ENCODE measurements around the gene WDR43. TPM values are rescaled to one million over a fixed set of nuclear protein-coding genes. Genes with fewer than 3 reads are reported as not detected.

The WDR43 gene
- total and polyA plus RNA-seq, 5 donors, result 5.4 to 34.9 (median 18.9) TPM

GRCh38 chr2:28909655-28910353 lies 15.3 kb downstream of the WDR43 start:
- H3K27me3 ChIP-seq (ENCODE audit: control insufficient read depth, insufficient read depth), result no peaks in the 10 kb centered on the region
- no peak overlapping the region for H3K4me3 ChIP-seq (ENCODE audit: low read length)
- DNase-seq (no peak), ATAC-seq (no peak)
- 87% methylated on average over 6 of the region's 6 CpGs for WGBS
- intact Hi-C loops (cut with DNase I), result no loop called here
- no peaks in the 10 kb centered on the region for H3K9me3 ChIP-seq (ENCODE audit: control insufficient read depth, low read length)
- H3K4me1 ChIP-seq (ENCODE audit: control insufficient read depth, insufficient read depth, low read length), result no peaks in the 10 kb centered on the region
- no peak overlapping the region for H3K27ac ChIP-seq (ENCODE audit: low read length)

- H3K4me1 ChIP-seq (ENCODE audit: control insufficient read depth, insufficient read depth, low read length), result no peaks in the 10 kb centered on the region
- H3K27ac ChIP-seq (ENCODE audit: low read length), result no peak overlapping the region
- 82% methylated on average over 1 of the region's 1 CpG for WGBS
- no peaks in the 10 kb centered on the region for H3K9me3 ChIP-seq (ENCODE audit: control insufficient read depth, low read length)
- DNase-seq, result no peak
- no peak for ATAC-seq
- intact Hi-C loops (cut with DNase I), result no loop called here
- no peak overlapping the region for H3K4me3 ChIP-seq (ENCODE audit: low read length)
- no peaks in the 10 kb centered on the region for H3K27me3 ChIP-seq (ENCODE audit: control insufficient read depth, insufficient read depth)
Observed at GRCh38 chr2:28915939-28916338, 21.5 kb downstream of the WDR43 start.

GRCh38 chr2:28926847-28927246 lies 32.4 kb downstream of the WDR43 start:
- Histone ChIP-seq H3K4me3 (ENCODE audit: low read length) (no peak overlapping the region), H3K4me1 (ENCODE audit: control insufficient read depth, insufficient read depth, low read length) (no peaks in the 10 kb centered on the region), H3K27ac (ENCODE audit: low read length) (no peak overlapping the region), H3K9me3 (ENCODE audit: control insufficient read depth, low read length) (no peaks in the 10 kb centered on the region), H3K27me3 (ENCODE audit: control insufficient read depth, insufficient read depth) (no peaks in the 10 kb centered on the region)
- intact Hi-C loops (cut with DNase I), result no loop called here
- ATAC-seq (no peak), DNase-seq (no peak)
- WGBS, result 78% methylated on average over 4 of the region's 4 CpGs

- 70% methylated on average over 2 of the region's 2 CpGs for WGBS
- intact Hi-C loops (cut with DNase I), result no loop called here
- H3K9me3 ChIP-seq (ENCODE audit: control insufficient read depth, low read length), result no peaks in the 10 kb centered on the region
- ATAC-seq, result no peak
- H3K27me3 ChIP-seq (ENCODE audit: control insufficient read depth, insufficient read depth), result no peaks in the 10 kb centered on the region
- no peak for DNase-seq
- H3K27ac ChIP-seq (ENCODE audit: low read length), result no peak overlapping the region
- H3K4me3 ChIP-seq (ENCODE audit: low read length), result no peak overlapping the region
- H3K4me1 ChIP-seq (ENCODE audit: control insufficient read depth, insufficient read depth, low read length), result no peaks in the 10 kb centered on the region
Observed at GRCh38 chr2:28927469-28927868, 33.0 kb downstream of the WDR43 start.

- DNase-seq (no peak), ATAC-seq (no peak)
- intact Hi-C loops (cut with DNase I), result no loop called here
- H3K27me3 ChIP-seq (ENCODE audit: control insufficient read depth, insufficient read depth), result no peaks in the 10 kb centered on the region
- no peaks in the 10 kb centered on the region for H3K4me1 ChIP-seq (ENCODE audit: control insufficient read depth, insufficient read depth, low read length)
- no peak overlapping the region for H3K4me3 ChIP-seq (ENCODE audit: low read length)
- WGBS, result 88% methylated on average over 1 of the region's 1 CpG
- no peaks in the 10 kb centered on the region for H3K9me3 ChIP-seq (ENCODE audit: control insufficient read depth, low read length)
- H3K27ac ChIP-seq (ENCODE audit: low read length), result no peak overlapping the region
Observed at GRCh38 chr2:28927878-28928277, 33.4 kb downstream of the WDR43 start.

GRCh38 chr2:28929581-28929980 lies 35.1 kb downstream of the WDR43 start:
- DNase-seq, result no peak
- intact Hi-C loops (cut with DNase I), result no loop called here
- WGBS, result 85% methylated on average over 4 of the region's 4 CpGs

GRCh38 chr2:28930205-28930604 lies 35.7 kb downstream of the WDR43 start:
- intact Hi-C loops (cut with DNase I), result no loop called here
- no peak for ATAC-seq
- Histone ChIP-seq H3K27me3 (ENCODE audit: control insufficient read depth, insufficient read depth) (no peaks in the 10 kb centered on the region), H3K27ac (ENCODE audit: low read length) (no peak overlapping the region), H3K4me1 (ENCODE audit: control insufficient read depth, insufficient read depth, low read length) (no peaks in the 10 kb centered on the region), H3K4me3 (ENCODE audit: low read length) (no peak overlapping the region), H3K9me3 (ENCODE audit: control insufficient read depth, low read length) (no peaks in the 10 kb centered on the region)
- 89% methylated on average over 1 of the region's 1 CpG for WGBS
- DNase-seq, result no peak

More at GRCh38 chr2:28929581-28929980, 35.1 kb downstream of the WDR43 start:
- no peak overlapping the region for H3K27ac ChIP-seq (ENCODE audit: low read length)
- no peak for ATAC-seq
- no peaks in the 10 kb centered on the region for H3K9me3 ChIP-seq (ENCODE audit: control insufficient read depth, low read length)
- H3K4me1 ChIP-seq (ENCODE audit: control insufficient read depth, insufficient read depth, low read length), result no peaks in the 10 kb centered on the region
- no peak overlapping the region for H3K4me3 ChIP-seq (ENCODE audit: low read length)
- no peaks in the 10 kb centered on the region for H3K27me3 ChIP-seq (ENCODE audit: control insufficient read depth, insufficient read depth)

- no peak overlapping the region for H3K27ac ChIP-seq (ENCODE audit: low read length)
- H3K4me1 ChIP-seq (ENCODE audit: control insufficient read depth, insufficient read depth, low read length), result no peaks in the 10 kb centered on the region
- no peak overlapping the region for H3K4me3 ChIP-seq (ENCODE audit: low read length)
- ATAC-seq (no peak), DNase-seq (no peak)
- intact Hi-C loops (cut with DNase I), result no loop called here
- 96% methylated on average over 2 of the region's 2 CpGs for WGBS
- no peaks in the 10 kb centered on the region for H3K27me3 ChIP-seq (ENCODE audit: control insufficient read depth, insufficient read depth)
- no peaks in the 10 kb centered on the region for H3K9me3 ChIP-seq (ENCODE audit: control insufficient read depth, low read length)
Observed at GRCh38 chr2:28934769-28935168, 40.3 kb downstream of the WDR43 start.

- Histone ChIP-seq H3K27me3 (ENCODE audit: control insufficient read depth, insufficient read depth) (no peaks in the 10 kb centered on the region), H3K4me3 (ENCODE audit: low read length) (no peak overlapping the region), H3K4me1 (ENCODE audit: control insufficient read depth, insufficient read depth, low read length) (no peaks in the 10 kb centered on the region), H3K27ac (ENCODE audit: low read length) (no peak overlapping the region), H3K9me3 (ENCODE audit: control insufficient read depth, low read length) (no peaks in the 10 kb centered on the region)
- intact Hi-C loops (cut with DNase I), result no loop called here
- DNase-seq (no peak), ATAC-seq (no peak)
- 85% methylated on average over 3 of the region's 3 CpGs for WGBS
Observed at GRCh38 chr2:28941008-28941407, 46.5 kb downstream of the WDR43 start.

- Histone ChIP-seq H3K4me1 (ENCODE audit: control insufficient read depth, insufficient read depth, low read length) (no peaks in the 10 kb centered on the region), H3K4me3 (ENCODE audit: low read length) (no peak overlapping the region), H3K9me3 (ENCODE audit: control insufficient read depth, low read length) (no peaks in the 10 kb centered on the region), H3K27me3 (ENCODE audit: control insufficient read depth, insufficient read depth) (no peaks in the 10 kb centered on the region), H3K27ac (ENCODE audit: low read length) (no peak overlapping the region)
- intact Hi-C loops (cut with DNase I), result no loop called here
- WGBS, result 94% methylated on average over 14 of the region's 14 CpGs
- DNase-seq (no peak), ATAC-seq (no peak)
Observed at GRCh38 chr2:28944535-28945248, 50.2 kb downstream of the WDR43 start.

GRCh38 chr2:28948160-28948559 lies 53.7 kb downstream of the WDR43 start:
- Histone ChIP-seq H3K27ac (ENCODE audit: low read length) (no peak overlapping the region), H3K9me3 (ENCODE audit: control insufficient read depth, low read length) (no peaks in the 10 kb centered on the region), H3K4me1 (ENCODE audit: control insufficient read depth, insufficient read depth, low read length) (peaks cover 4% of the 10 kb centered on the region), H3K4me3 (ENCODE audit: low read length) (no peak overlapping the region), H3K27me3 (ENCODE audit: control insufficient read depth, insufficient read depth) (no peaks in the 10 kb centered on the region)
- DNase-seq (no peak), ATAC-seq (no peak)
- intact Hi-C loops (cut with DNase I), result no loop called here
- WGBS, result 96% methylated on average over 2 of the region's 2 CpGs
